ENCODE data around the gene LCN15.
A peak's percentile ranks its signal among the peaks of the same experiment; 100 is the strongest.

Gene LCN15

DNA sequence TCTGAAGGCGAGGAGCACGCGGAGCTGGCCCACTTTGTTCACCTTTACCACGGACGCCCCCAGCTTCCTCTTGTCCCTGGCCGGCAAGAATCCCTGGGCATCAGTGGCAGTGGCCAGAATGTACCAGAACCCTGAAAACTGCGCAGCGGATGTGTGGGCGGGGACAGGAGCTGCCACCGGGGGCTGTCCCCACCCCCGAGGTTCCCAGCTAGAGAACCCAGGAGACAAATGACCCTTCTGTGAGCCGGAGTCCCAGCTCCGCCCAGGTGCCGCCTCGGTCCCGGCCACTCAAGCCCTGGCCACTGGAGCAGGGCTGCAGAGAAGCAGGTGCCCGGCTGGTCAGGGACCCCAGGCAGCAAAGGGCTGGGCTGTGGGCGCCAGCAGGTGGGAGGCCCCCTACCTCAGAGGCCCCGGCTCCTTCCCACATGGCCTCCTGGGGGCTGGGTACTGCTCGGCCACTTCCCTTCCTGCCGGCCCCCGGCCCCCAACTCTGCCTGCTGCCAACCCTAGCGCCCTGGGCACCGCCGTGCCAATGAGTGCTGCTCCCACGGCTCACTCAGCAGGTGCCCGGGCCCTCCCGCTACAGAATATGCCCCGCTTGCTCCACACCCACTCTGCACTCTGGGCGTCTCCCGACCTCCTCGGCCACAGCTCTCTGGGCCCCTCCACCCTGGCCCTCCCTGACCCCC, 22.3 kb downstream of the LCN15 start:
- Histone ChIP-seq H3K4ac (ENCODE audit: low read depth in 1 of 2, low read length in 2 of 2) (no peak overlapping the region), H2BK15ac (ENCODE audit: low read depth, poor library complexity, severe bottlenecking) (no peak overlapping the region), H2BK120ac (ENCODE audit: low read depth, low read length) (no peak overlapping the region), H3K27me3 (ENCODE audit: control insufficient read depth in 1 of 2, insufficient read depth in 1 of 2, low read length in 2 of 2) (peaks cover 58 to 73% of the 10 kb centered on the region in 2 experiments), H3K23ac (ENCODE audit: low read length in 2 of 2) (no peak overlapping the region), H2AFZ (ENCODE audit: low read depth, low read length) (no peak overlapping the region), H2BK12ac (ENCODE audit: low read length in 2 of 2) (no peak overlapping the region), H3K27ac (ENCODE audit: low read length, poor library complexity, severe bottlenecking) (no peak overlapping the region), H3K79me1 (replicated peaks; ENCODE audit: low read length, poor library complexity, severe bottlenecking) (no peaks in the 10 kb centered on the region), H3K4me3 (ENCODE audit: insufficient read depth in 1 of 2, low read depth in 1 of 2, low read length in 2 of 2) (no peak overlapping the region), H2BK5ac (ENCODE audit: low read depth, low read length, poor library complexity, severe bottlenecking) (no peak overlapping the region), H3K14ac (ENCODE audit: low read length in 2 of 2) (peak overlapping the region in 1 of 2 experiments; percentile 46), H4K91ac (ENCODE audit: low read length) (peak overlapping the region; percentile 52), H3K18ac (ENCODE audit: low read depth in 1 of 2, low read length in 2 of 2) (no peak overlapping the region), H3K4me2 (ENCODE audit: low read length, poor library complexity, severe bottlenecking) (no peak overlapping the region), H3K4me1 (ENCODE audit: control insufficient read depth, insufficient read depth, low read depth, low read length) (peaks cover 2% of the 10 kb centered on the region), H3K9ac (ENCODE audit: low read length) (no peak overlapping the region), H4K8ac (ENCODE audit: low read length) (no peak overlapping the region), H3K36me3 (ENCODE audit: control insufficient read depth in 1 of 2, insufficient read depth in 2 of 2, low read depth in 1 of 2, low read length in 2 of 2) (no peaks in the 10 kb centered on the region), H3K9me3 (ENCODE audit: control insufficient read depth, low read length) (no peaks in the 10 kb centered on the region), H2AK5ac (ENCODE audit: low read length, severe bottlenecking) (no peak overlapping the region)
- DNase-seq = no peak
- WGBS = 74% methylated on average over 32 of the region's 32 CpGs

GRCh38 chr9:136740971-136741882, 23.1 kb downstream of the LCN15 start:
- no peaks in the 10 kb centered on the region for H3K36me3 ChIP-seq (ENCODE audit: control insufficient read depth in 1 of 2, insufficient read depth in 2 of 2, low read depth in 1 of 2, low read length in 2 of 2)
- no peak overlapping the region for H2BK5ac ChIP-seq (ENCODE audit: low read depth, low read length, poor library complexity, severe bottlenecking)
- no peak overlapping the region for H4K8ac ChIP-seq (ENCODE audit: low read length)
- no peak overlapping the region for H3K18ac ChIP-seq (ENCODE audit: low read depth in 1 of 2, low read length in 2 of 2)
- H2BK15ac ChIP-seq (ENCODE audit: low read depth, poor library complexity, severe bottlenecking) = no peak overlapping the region
- 80% methylated on average over 35 of the region's 37 CpGs for whole genome bisulfite sequencing
- H3K14ac ChIP-seq (ENCODE audit: low read length in 2 of 2) = no peak overlapping the region
- H3K27ac ChIP-seq (ENCODE audit: low read length, poor library complexity, severe bottlenecking) = no peak overlapping the region
- peaks cover 2% of the 10 kb centered on the region for H3K4me1 ChIP-seq (ENCODE audit: control insufficient read depth, insufficient read depth, low read depth, low read length)
- H3K9ac ChIP-seq (ENCODE audit: low read length) = no peak overlapping the region
- H2AK5ac ChIP-seq (ENCODE audit: low read length, severe bottlenecking) = no peak overlapping the region
- H3K79me1 ChIP-seq (replicated peaks; ENCODE audit: low read length, poor library complexity, severe bottlenecking) = no peaks in the 10 kb centered on the region
- no peak overlapping the region for H3K23ac ChIP-seq (ENCODE audit: low read length in 2 of 2)
- peaks cover 58 to 75% of the 10 kb centered on the region in 2 experiments for H3K27me3 ChIP-seq (ENCODE audit: control insufficient read depth in 1 of 2, insufficient read depth in 1 of 2, low read length in 2 of 2)
- no peak for DNase-seq
- H2BK12ac ChIP-seq (ENCODE audit: low read length in 2 of 2) = no peak overlapping the region
- H2AFZ ChIP-seq (ENCODE audit: low read depth, low read length) = no peak overlapping the region
- H3K4me2 ChIP-seq (ENCODE audit: low read length, poor library complexity, severe bottlenecking) = no peak overlapping the region
- H2BK120ac ChIP-seq (ENCODE audit: low read depth, low read length) = no peak overlapping the region
- H3K4ac ChIP-seq (ENCODE audit: low read depth in 1 of 2, low read length in 2 of 2) = no peak overlapping the region
- H3K4me3 ChIP-seq (ENCODE audit: insufficient read depth in 1 of 2, low read depth in 1 of 2, low read length in 2 of 2) = no peak overlapping the region
- peak overlapping the region; percentile 52 for H4K91ac ChIP-seq (ENCODE audit: low read length)
- no peaks in the 10 kb centered on the region for H3K9me3 ChIP-seq (ENCODE audit: control insufficient read depth, low read length)

GRCh38 chr9:136740491-136740890, 23.8 kb downstream of the LCN15 start:
- H3K4me2 ChIP-seq (ENCODE audit: low read length, poor library complexity, severe bottlenecking) = no peak overlapping the region
- H4K91ac ChIP-seq (ENCODE audit: low read length) = no peak overlapping the region
- DNase-seq = no peak
- no peak overlapping the region for H2AK5ac ChIP-seq (ENCODE audit: low read length, severe bottlenecking)
- H3K27ac ChIP-seq (ENCODE audit: low read length, poor library complexity, severe bottlenecking) = no peak overlapping the region
- H3K4me3 ChIP-seq (ENCODE audit: insufficient read depth in 1 of 2, low read depth in 1 of 2, low read length in 2 of 2) = no peak overlapping the region
- H3K18ac ChIP-seq (ENCODE audit: low read depth in 1 of 2, low read length in 2 of 2) = no peak overlapping the region
- peaks cover 2% of the 10 kb centered on the region for H3K4me1 ChIP-seq (ENCODE audit: control insufficient read depth, insufficient read depth, low read depth, low read length)
- no peak overlapping the region for H2BK120ac ChIP-seq (ENCODE audit: low read depth, low read length)
- H2BK15ac ChIP-seq (ENCODE audit: low read depth, poor library complexity, severe bottlenecking) = no peak overlapping the region
- WGBS = 84% methylated on average over 16 of the region's 16 CpGs
- H3K14ac ChIP-seq (ENCODE audit: low read length in 2 of 2) = no peak overlapping the region
- no peak overlapping the region for H3K9ac ChIP-seq (ENCODE audit: low read length)
- H3K36me3 ChIP-seq (ENCODE audit: control insufficient read depth in 1 of 2, insufficient read depth in 2 of 2, low read depth in 1 of 2, low read length in 2 of 2) = no peaks in the 10 kb centered on the region
- H3K4ac ChIP-seq (ENCODE audit: low read depth in 1 of 2, low read length in 2 of 2) = no peak overlapping the region
- H4K8ac ChIP-seq (ENCODE audit: low read length) = no peak overlapping the region
- H3K27me3 ChIP-seq (ENCODE audit: control insufficient read depth in 1 of 2, insufficient read depth in 1 of 2, low read length in 2 of 2) = peaks cover 62 to 75% of the 10 kb centered on the region in 2 experiments
- H3K79me1 ChIP-seq (replicated peaks; ENCODE audit: low read length, poor library complexity, severe bottlenecking) = no peaks in the 10 kb centered on the region
- H2BK12ac ChIP-seq (ENCODE audit: low read length in 2 of 2) = no peak overlapping the region
- no peak overlapping the region for H3K23ac ChIP-seq (ENCODE audit: low read length in 2 of 2)
- H3K9me3 ChIP-seq (ENCODE audit: control insufficient read depth, low read length) = no peaks in the 10 kb centered on the region
- H2AFZ ChIP-seq (ENCODE audit: low read depth, low read length) = no peak overlapping the region
- no peak overlapping the region for H2BK5ac ChIP-seq (ENCODE audit: low read depth, low read length, poor library complexity, severe bottlenecking)

DNA sequence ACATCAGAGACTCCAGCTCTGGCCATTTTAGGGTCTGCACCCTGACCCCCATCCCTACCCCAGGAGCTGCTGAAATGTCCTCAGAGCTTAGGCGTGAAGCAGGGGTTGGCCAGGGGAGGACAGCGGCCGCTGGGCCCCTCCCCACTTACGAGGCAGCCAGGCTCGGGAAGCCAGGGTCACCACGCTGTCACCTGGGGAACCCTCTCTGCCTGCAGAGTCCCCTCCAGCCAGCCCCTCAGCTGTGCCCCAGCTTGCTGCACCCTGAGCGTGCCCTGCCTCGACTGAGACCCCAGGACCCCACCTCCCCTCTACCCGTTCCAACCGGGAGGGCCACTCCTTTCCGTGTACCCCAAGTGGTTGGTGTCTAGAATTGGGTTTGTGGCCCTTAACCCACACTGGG, 24.2 kb downstream of the LCN15 start:
- H2AFZ ChIP-seq (ENCODE audit: low read depth, low read length) = no peak overlapping the region
- no peak overlapping the region for H2BK15ac ChIP-seq (ENCODE audit: low read depth, poor library complexity, severe bottlenecking)
- H3K9me3 ChIP-seq (ENCODE audit: control insufficient read depth, low read length) = no peaks in the 10 kb centered on the region
- DNase-seq = no peak
- H4K8ac ChIP-seq (ENCODE audit: low read length) = no peak overlapping the region
- no peaks in the 10 kb centered on the region for H3K79me1 ChIP-seq (replicated peaks; ENCODE audit: low read length, poor library complexity, severe bottlenecking)
- no peak overlapping the region for H3K18ac ChIP-seq (ENCODE audit: low read depth in 1 of 2, low read length in 2 of 2)
- H3K36me3 ChIP-seq (ENCODE audit: control insufficient read depth in 1 of 2, insufficient read depth in 2 of 2, low read depth in 1 of 2, low read length in 2 of 2) = no peaks in the 10 kb centered on the region
- no peak overlapping the region for H3K14ac ChIP-seq (ENCODE audit: low read length in 2 of 2)
- 90% methylated on average over 11 of the region's 11 CpGs for WGBS
- H3K27me3 ChIP-seq (ENCODE audit: control insufficient read depth in 1 of 2, insufficient read depth in 1 of 2, low read length in 2 of 2) = peaks cover 62 to 73% of the 10 kb centered on the region in 2 experiments
- no peak overlapping the region for H3K23ac ChIP-seq (ENCODE audit: low read length in 2 of 2)
- no peak overlapping the region for H3K4me3 ChIP-seq (ENCODE audit: insufficient read depth in 1 of 2, low read depth in 1 of 2, low read length in 2 of 2)
- no peak overlapping the region for H3K4me2 ChIP-seq (ENCODE audit: low read length, poor library complexity, severe bottlenecking)
- H2AK5ac ChIP-seq (ENCODE audit: low read length, severe bottlenecking) = no peak overlapping the region
- H2BK120ac ChIP-seq (ENCODE audit: low read depth, low read length) = no peak overlapping the region
- no peak overlapping the region for H3K9ac ChIP-seq (ENCODE audit: low read length)
- H2BK12ac ChIP-seq (ENCODE audit: low read length in 2 of 2) = no peak overlapping the region
- H4K91ac ChIP-seq (ENCODE audit: low read length) = no peak overlapping the region
- no peak overlapping the region for H3K4ac ChIP-seq (ENCODE audit: low read depth in 1 of 2, low read length in 2 of 2)
- no peak overlapping the region for H3K27ac ChIP-seq (ENCODE audit: low read length, poor library complexity, severe bottlenecking)
- H2BK5ac ChIP-seq (ENCODE audit: low read depth, low read length, poor library complexity, severe bottlenecking) = no peak overlapping the region
- peaks cover 2% of the 10 kb centered on the region for H3K4me1 ChIP-seq (ENCODE audit: control insufficient read depth, insufficient read depth, low read depth, low read length)

Data from mesenchymal stem cell (in vitro differentiated cells and primary cell).